VCaP (cell line): ENCODE measurements around the gene PHACTR1.

Source experiments
- H3K27ac ChIP-seq: fragments of 450-650 bp; 2 replicates; pipeline ENCODE4 v1.5.1; 2017
- CTCF ChIP-seq: fragments of 450-650 bp; conservative IDR thresholded peaks from 2 replicates; pipeline ENCODE4 v1.5.1; 2017; ENCODE audit warnings: mild to moderate bottlenecking, moderate library complexity

PHACTR1 gene

GRCh38 chr6:13101985-13102384, 385.4 kb downstream of the PHACTR1 start:
- H3K27ac ChIP-seq: no peak overlapping the region
- TF ChIP-seq CTCF: no peak

GRCh38 chr6:13103169-13103568, 386.6 kb downstream of the PHACTR1 start:
- TF ChIP-seq CTCF: no peak
- H3K27ac ChIP-seq: no peak overlapping the region

- no peak overlapping the region for H3K27ac ChIP-seq
- no peak for TF ChIP-seq CTCF
Measured at GRCh38 chr6:13105139-13105538, 388.6 kb downstream of the PHACTR1 start.

- TF ChIP-seq CTCF: no peak
- no peak overlapping the region for H3K27ac ChIP-seq
Measured at GRCh38 chr6:13112921-13113320, 396.4 kb downstream of the PHACTR1 start.

- TF ChIP-seq CTCF: no peak
- no peak overlapping the region for H3K27ac ChIP-seq
Measured at GRCh38 chr6:13113376-13113775, 396.8 kb downstream of the PHACTR1 start.

- no peak overlapping the region for H3K27ac ChIP-seq
Measured at GRCh38 chr6:13113981-13114593, 397.5 kb downstream of the PHACTR1 start.

GRCh38 chr6:13116155-13116554, 399.6 kb downstream of the PHACTR1 start:
- H3K27ac ChIP-seq: no peak overlapping the region
- no peak for TF ChIP-seq CTCF

More at GRCh38 chr6:13113981-13114593, 397.5 kb downstream of the PHACTR1 start:
- no peak for TF ChIP-seq CTCF

- no peak for TF ChIP-seq CTCF
Measured at GRCh38 chr6:13117570-13117969, 401.0 kb downstream of the PHACTR1 start.

More at GRCh38 chr6:13117570-13117969, 401.0 kb downstream of the PHACTR1 start:
- H3K27ac ChIP-seq: no peak overlapping the region
